ENCODE data around the gene UBE2G2.

Gene UBE2G2

DNA sequence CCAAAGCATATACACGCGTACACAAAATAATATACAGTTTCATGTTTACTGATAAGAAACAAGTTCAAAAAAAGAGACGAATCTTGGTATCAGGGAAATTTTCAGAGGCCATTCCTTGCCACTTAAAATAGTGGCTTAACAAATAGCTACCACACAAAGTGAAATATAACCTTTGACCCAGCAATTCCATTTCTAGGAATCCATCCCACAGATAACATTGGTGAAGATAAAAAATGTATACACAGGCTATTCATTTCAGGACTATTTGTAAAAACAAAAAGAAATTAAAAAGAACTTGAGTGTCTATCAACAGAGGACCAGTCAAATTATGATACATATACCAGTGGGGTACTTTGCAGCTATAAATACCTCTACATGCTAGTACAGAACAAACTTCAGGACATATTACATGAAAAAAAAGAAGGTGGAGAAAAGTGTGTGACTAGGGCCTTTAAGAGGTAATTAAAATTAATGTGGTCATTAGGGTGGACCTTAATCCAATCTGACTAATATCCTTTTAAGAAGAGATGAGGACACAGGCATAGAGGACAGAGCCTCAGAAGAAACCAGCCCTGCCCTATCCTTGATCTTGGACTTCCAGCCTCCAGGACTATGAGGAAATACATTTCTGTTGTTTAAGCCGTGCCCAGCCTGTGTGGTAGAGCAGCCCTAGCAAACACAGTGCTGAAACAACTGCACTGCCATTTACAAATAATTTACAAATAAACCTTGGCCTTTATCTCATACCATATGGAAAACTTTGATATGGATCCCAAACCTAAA lies 7.8 kb downstream of the UBE2G2 start:
- FAIRE-seq (no peak), DNase-seq (ENCODE audit: insufficient read length, low spot score) (no peak)
- no peak for TF ChIP-seq POLR2A (IDR thresholded peaks at IDR 0.05; ENCODE audit: low read depth, low read length)

- FAIRE-seq (no peak), DNase-seq (ENCODE audit: insufficient read length, low spot score) (peak; percentile 53)
- no peak for TF ChIP-seq POLR2A (IDR thresholded peaks at IDR 0.05; ENCODE audit: low read depth, low read length)
These were observed 8.7 kb downstream of the UBE2G2 start for GRCh38 chr21:44792702-44793591.

DNA sequence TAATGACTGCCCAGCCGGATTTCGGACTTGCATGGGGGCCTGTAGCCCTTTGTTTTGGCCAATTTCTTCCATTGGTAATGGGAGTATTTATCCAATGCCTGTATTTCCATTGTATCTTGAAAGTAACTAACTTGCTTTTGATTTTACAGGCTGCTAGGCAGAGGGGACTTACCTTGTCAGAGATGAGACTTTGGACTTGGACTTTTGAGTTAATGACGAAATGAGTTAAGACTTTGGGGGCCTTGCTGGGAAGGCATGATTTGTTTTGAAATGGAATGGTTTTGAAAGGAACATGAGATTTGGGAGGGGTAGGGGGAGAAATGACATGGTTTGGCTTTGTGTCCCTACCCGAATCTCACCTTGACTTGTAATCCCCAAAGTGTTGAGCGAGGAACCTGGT lies 9.6 kb downstream of the UBE2G2 start:
- FAIRE-seq (no peak), DNase-seq (ENCODE audit: insufficient read length, low spot score) (no peak)
- no peak for TF ChIP-seq POLR2A (IDR thresholded peaks at IDR 0.05; ENCODE audit: low read depth, low read length)

GRCh38 chr21:44791246-44791645 lies 10.4 kb downstream of the UBE2G2 start:
- DNase-seq (ENCODE audit: insufficient read length, low spot score) (no peak), FAIRE-seq (no peak)
- TF ChIP-seq POLR2A (IDR thresholded peaks at IDR 0.05; ENCODE audit: low read depth, low read length), result no peak

DNA sequence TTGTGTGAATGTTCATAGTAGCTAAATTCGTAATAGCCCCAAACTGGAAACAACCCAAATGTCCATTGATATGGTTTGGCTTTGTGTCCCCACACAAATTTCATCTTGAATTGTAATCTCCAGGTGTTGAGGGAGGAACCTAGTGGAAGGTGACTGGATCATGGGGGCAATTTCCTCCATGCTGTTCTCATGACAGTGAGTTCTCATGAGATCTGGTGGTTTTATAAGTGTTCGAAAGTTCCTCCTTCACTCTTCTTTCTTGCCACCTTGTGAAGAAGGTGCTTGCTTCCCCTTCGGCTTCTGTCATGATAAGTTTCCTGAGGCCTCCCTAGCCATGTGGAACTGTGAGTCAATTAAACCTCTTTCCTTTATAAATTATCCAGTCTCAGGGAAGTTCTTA lies 11.3 kb downstream of the UBE2G2 start:
- TF ChIP-seq POLR2A (IDR thresholded peaks at IDR 0.05; ENCODE audit: low read depth, low read length), result no peak
- DNase-seq (ENCODE audit: insufficient read length, low spot score), result no peak
- no peak for FAIRE-seq

- DNase-seq (ENCODE audit: insufficient read length, low spot score), result no peak
- FAIRE-seq, result no peak
- TF ChIP-seq POLR2A (IDR thresholded peaks at IDR 0.05; ENCODE audit: low read depth, low read length), result no peak
These were observed 11.7 kb downstream of the UBE2G2 start for GRCh38 chr21:44789880-44790279.

GRCh38 chr21:44785620-44786335 lies 15.8 kb downstream of the UBE2G2 start:
- FAIRE-seq (no peak), DNase-seq (ENCODE audit: insufficient read length, low spot score) (no peak)
- TF ChIP-seq POLR2A (IDR thresholded peaks at IDR 0.05; ENCODE audit: low read depth, low read length), result no peak

GRCh38 chr21:44784810-44785209 lies 16.8 kb downstream of the UBE2G2 start:
- no peak for TF ChIP-seq POLR2A (IDR thresholded peaks at IDR 0.05; ENCODE audit: low read depth, low read length)
- FAIRE-seq (no peak), DNase-seq (ENCODE audit: insufficient read length, low spot score) (no peak)

- no peak for FAIRE-seq
- no peak for TF ChIP-seq POLR2A (IDR thresholded peaks at IDR 0.05; ENCODE audit: low read depth, low read length)
- DNase-seq (ENCODE audit: insufficient read length, low spot score), result no peak
These were observed 18.5 kb downstream of the UBE2G2 start for GRCh38 chr21:44783020-44783696.

DNA sequence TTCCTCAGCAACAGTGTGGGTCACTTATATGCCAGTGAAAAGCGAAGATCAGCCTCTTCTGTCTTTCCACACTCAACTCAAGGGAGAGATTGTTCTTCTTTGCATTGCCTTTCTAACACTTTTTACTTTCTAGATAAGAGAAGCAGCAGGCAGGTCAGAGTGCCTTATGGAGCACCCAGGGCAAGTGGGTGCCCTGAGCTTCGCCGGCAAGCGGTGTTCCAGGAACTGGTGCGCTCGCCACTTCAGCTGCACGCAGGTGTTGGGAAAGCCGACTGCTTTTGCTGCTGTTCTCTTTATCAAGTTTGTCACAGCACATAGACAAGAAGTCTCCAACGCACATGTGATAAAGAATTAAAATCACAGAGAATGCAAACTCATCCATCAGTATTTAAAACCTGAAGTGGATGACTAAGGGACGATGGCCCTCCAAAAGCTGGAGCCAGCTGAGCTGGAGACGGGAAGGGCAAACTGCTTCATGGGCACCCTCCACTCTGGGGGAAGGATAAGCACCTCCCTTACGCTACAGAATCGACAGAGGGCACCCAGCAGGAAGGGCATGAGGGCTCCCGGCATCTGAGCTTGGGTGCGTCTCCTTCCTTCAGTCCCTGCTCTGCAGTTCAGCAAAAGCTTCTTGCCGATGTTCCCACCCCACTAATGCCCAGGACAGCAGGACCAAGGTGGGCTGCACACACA lies 20.7 kb downstream of the UBE2G2 start:
- no peak for FAIRE-seq
- no peak for DNase-seq (ENCODE audit: insufficient read length, low spot score)
- no peak for TF ChIP-seq POLR2A (IDR thresholded peaks at IDR 0.05; ENCODE audit: low read depth, low read length)

- TF ChIP-seq POLR2A (IDR thresholded peaks at IDR 0.05; ENCODE audit: low read depth, low read length), result no peak
- DNase-seq (ENCODE audit: insufficient read length, low spot score), result no peak
- FAIRE-seq, result no peak
These were observed 21.5 kb downstream of the UBE2G2 start for GRCh38 chr21:44780137-44780502.

GRCh38 chr21:44779417-44780136 lies 22.0 kb downstream of the UBE2G2 start:
- FAIRE-seq (no peak), DNase-seq (ENCODE audit: insufficient read length, low spot score) (no peak)
- TF ChIP-seq POLR2A (IDR thresholded peaks at IDR 0.05; ENCODE audit: low read depth, low read length), result no peak

Measured in H54 (cell line).